H1 (cell line): ENCODE data around the gene TARP.

Experiments
- CTBP2 ChIP-seq: IDR thresholded peaks from 2 replicates; pipeline ENCODE4 v1.7.0; 2011; ENCODE audit warnings: borderline replicate concordance, mild to moderate bottlenecking, moderate library complexity, mixed read lengths, low read length; ENCODE audit not compliant: insufficient read depth, insufficient read length
- POU5F1 ChIP-seq: IDR thresholded peaks from 2 replicates; pipeline ENCODE4 v1.6.1; 2011; ENCODE audit warnings: low read depth, mild to moderate bottlenecking, low read length, moderate library complexity
- RAD21 ChIP-seq, 2 experiments: IDR thresholded peaks in 1 of 2; conservative IDR thresholded peaks in 1 of 2; 2 replicates each; pipeline ENCODE4 v1.6.1; 2011; ENCODE audit warnings: low read depth in 2 of 2, low read length in 2 of 2, improper control_type of control experiment in 1 of 2, inconsistent platforms in 1 of 2, mild to moderate bottlenecking in 1 of 2, moderate library complexity in 1 of 2
- SIX5 ChIP-seq: IDR thresholded peaks from 2 replicates; pipeline ENCODE4 v1.6.1; 2011; ENCODE audit warnings: mild to moderate bottlenecking, low read depth, low read length
- TEAD4 ChIP-seq: IDR thresholded peaks from 2 replicates; pipeline ENCODE4 v1.6.1; 2012; ENCODE audit warnings: low read depth, low read length, inconsistent platforms, mixed read lengths

TARP gene

GRCh38 chr7:38280000-38280399 lies 6.6 kb upstream of the TARP start (continued):
- TF ChIP-seq CTBP2 (no peak), RAD21 (IDR thresholded peaks at IDR 0.05 in 1 of 2, conservative IDR thresholded peaks at IDR 0.05 in 1 of 2; ENCODE audit: low read depth in 2 of 2, low read length in 2 of 2) (no peak), POU5F1 (no peak), SIX5 (no peak), TEAD4 (no peak)
